Urinary bladder (tissue), 4 donors: ENCODE measurements around the gene ANO10. TPM values are rescaled to one million over a fixed set of nuclear protein-coding genes. Genes with fewer than 3 reads are reported as not detected.
"Not testable (repeated sequence)": the region's sequence is repeated elsewhere in the genome, so short reads cannot be mapped to it uniquely, and the experiment has no call there.

ENCODE experiments used
- DNase-seq: peaks from one replicate; pipeline ENCODE4 v3.0.0-alpha.2; 2015; ENCODE audit errors: extremely low spot score
- H3K27ac ChIP-seq: one replicate; pipeline ENCODE4 v1.5.1; 2013; ENCODE audit warnings: low read depth, mild to moderate bottlenecking, moderate library complexity
- H3K36me3 ChIP-seq: one replicate; pipeline ENCODE4 v1.6.1; 2013; ENCODE audit warnings: mild to moderate bottlenecking, moderate library complexity; ENCODE audit not compliant: insufficient read depth
- H3K4me1 ChIP-seq: one replicate; pipeline ENCODE4 v1.6.1; 2013; ENCODE audit warnings: mild to moderate bottlenecking, moderate library complexity; ENCODE audit not compliant: insufficient read depth
- H3K4me3 ChIP-seq: one replicate; pipeline ENCODE4 v1.5.1; 2013; ENCODE audit warnings: low read depth, low read length
- WGBS: extraction: QIAGEN DNeasy Blood & Tissue Kit; methylation state at CpG from one replicate; pipeline ENCODE4 v1.1.7; 2013; 5-methylcytosine and 5-hydroxymethylcytosine counted together
- polyA plus RNA-seq: library from polyadenylated mRNA; stranded (reverse); fragments of 200-250 nt; gene quantifications from one replicate; pipeline ENCODE4 v1.2.3, GENCODE V29; 2013
- total RNA-seq: library from RNA; depleted of rRNA; stranded (reverse); fragments of >200 nt; gene quantifications from one replicate; pipeline ENCODE4 v1.2.3, GENCODE V29; 2014
- donor health status: healthy with polysubstance abuse.
- donor health status: healthy.

Gene ANO10
- total and polyA plus RNA-seq, 2 donors: 25.1 to 33.3 TPM

DNA sequence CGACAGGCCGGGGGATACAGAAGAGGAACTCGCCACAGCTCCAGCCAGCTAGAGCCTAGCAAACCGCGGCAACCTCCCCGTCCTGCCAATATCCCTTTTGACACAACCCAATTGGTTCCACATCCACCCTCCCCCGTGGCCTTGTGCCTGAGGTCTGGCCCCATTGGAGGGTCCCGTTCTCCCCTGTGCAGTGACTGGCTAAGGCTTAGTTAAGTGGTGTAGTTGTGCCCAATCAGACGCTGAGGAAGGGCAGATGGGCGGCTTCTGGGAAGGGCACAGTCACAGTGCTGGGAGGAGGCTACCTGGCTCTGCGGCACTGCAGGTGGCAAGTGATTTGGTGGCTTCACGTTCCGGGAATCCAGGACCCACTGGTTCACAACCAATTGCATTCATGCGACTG lies 256.9 kb downstream of the ANO10 start:
- no peak overlapping the region for H3K27ac ChIP-seq
- no peak overlapping the region for H3K4me3 ChIP-seq
- no peaks in the 10 kb centered on the region for H3K4me1 ChIP-seq
- WGBS: 97% methylated on average over 14 of the region's 14 CpGs
- no peak for DNase-seq
- no peaks in the 10 kb centered on the region for H3K36me3 ChIP-seq

DNA sequence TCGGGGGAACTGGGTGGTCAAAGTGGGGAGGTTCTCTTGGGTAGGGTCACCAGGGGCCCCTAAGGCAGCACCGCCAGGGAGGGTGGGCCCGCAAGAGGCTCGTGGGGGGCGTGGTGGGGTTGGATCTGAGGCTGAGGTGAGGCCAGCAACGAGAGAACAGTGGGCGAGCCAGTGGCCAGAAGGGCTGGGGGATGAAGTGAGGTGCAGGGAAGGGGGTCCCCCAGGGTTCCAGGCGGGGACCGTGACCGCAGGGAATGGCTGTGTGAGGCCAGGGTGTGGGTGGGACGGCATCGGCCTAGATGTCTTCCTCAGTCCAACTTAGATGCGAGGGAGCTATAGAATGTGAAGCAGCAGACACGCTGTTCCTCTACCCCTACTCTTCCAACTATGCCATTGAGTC lies 257.3 kb downstream of the ANO10 start:
- H3K36me3 ChIP-seq: no peaks in the 10 kb centered on the region
- DNase-seq: no peak
- no peak overlapping the region for H3K4me3 ChIP-seq
- 97% methylated on average over 14 of the region's 14 CpGs for WGBS
- H3K4me1 ChIP-seq: no peaks in the 10 kb centered on the region
- H3K27ac ChIP-seq: no peak overlapping the region

DNA sequence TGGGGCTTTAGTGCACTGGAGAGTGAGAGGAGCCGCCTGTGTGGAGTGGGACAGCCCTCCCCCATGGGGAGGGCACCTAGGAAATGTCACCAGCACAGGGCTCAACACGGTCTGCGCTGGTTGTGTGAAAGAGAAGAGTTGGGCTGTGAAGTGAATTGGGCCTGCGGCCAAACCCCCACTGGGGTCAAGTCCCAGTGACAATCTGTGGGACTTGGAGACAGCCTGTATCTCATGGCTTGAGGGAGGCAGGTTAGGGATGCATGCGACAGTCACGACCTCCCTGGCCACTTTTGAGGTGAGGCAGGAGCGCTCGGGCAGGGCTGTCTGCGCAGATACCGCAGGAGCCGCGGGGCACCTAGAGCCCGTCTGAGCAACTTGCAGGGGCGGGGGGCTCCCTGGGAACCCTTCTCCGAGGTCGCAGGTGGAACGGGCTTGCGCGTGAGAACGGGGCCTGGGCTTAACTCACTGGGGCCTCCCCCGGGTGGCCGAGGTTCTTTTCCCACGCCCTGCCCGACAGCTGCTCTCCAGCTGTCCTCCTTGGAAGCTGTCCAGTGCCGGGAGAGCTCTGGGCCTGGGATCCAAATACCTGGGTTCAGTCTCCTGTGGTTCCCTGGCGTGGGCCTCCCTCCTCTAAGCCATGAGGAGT lies 258.1 kb downstream of the ANO10 start:
- H3K27ac ChIP-seq: no peak overlapping the region
- no peaks in the 10 kb centered on the region for H3K4me1 ChIP-seq
- no peaks in the 10 kb centered on the region for H3K36me3 ChIP-seq
- WGBS: 60% methylated on average over 26 of the region's 26 CpGs
- no peak overlapping the region for H3K4me3 ChIP-seq
- no peak for DNase-seq

DNA sequence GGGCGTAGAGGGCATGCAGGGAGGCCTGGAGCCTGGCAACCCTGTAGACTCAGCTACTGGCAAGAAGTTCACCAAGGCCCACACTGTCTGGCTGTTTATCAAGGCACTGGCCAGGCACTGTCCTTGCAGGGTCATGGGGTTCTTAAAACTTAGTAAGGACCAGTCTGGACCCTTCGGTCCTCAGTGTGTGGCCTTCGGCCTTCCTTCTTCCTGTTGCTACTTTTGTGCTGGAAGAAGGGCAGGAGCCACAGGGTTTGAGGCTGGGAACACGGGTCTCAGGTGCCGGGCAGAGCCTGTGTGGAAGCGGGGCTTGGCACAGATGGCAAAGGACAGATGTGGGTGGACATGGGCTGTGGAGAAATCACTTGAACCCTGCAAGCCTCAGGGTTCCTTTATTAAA lies 258.9 kb downstream of the ANO10 start:
- Histone ChIP-seq H3K4me3 (no peak overlapping the region), H3K27ac (no peak overlapping the region), H3K4me1 (no peaks in the 10 kb centered on the region), H3K36me3 (no peaks in the 10 kb centered on the region)
- no peak for DNase-seq
- 95% methylated on average over 6 of the region's 6 CpGs for WGBS

DNA sequence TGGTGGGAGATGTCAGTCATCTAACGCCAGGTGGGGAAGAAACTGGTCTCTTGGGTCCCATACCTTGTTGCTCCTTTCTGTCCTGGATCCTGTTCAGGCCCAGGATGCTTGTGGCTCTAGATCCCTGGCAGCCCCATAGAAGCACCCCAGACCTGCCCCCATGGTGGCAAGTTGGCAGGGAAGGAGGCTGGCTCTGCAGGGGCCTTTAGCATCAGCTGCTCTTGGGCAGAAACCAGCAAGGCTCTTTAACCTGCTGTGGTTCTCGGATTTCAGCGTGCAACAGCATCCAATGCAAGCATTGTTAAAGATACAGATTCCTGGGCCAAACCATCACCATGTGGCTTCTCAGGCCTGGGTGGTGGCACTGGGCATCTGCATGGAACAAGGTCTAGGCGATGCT lies 259.6 kb downstream of the ANO10 start:
- WGBS: 95% methylated on average over 4 of the region's 4 CpGs
- Histone ChIP-seq H3K4me1 (no peaks in the 10 kb centered on the region), H3K27ac (no peak overlapping the region), H3K36me3 (no peaks in the 10 kb centered on the region), H3K4me3 (no peak overlapping the region)
- no peak for DNase-seq

DNA sequence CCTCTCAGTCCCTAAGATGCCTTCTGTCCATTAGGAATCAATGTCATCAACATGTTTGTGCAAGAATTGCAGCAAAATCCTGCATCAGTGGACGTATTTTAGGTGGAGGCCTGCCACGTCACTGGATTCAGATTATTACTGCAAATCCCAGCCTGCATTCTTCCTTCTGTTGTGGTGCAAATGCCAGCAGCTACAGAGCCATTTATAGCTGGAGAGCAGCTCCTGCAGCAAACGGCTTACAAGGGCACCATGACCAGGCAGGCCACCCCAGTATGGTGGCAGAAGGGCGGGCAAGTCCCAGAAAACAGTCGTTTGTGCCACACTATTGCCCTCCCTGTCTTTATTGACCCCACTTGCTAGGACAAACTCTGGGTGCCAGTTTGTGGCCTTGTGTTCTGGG lies 260.7 kb downstream of the ANO10 start:
- Histone ChIP-seq H3K27ac (no peak overlapping the region), H3K4me3 (no peak overlapping the region), H3K36me3 (no peaks in the 10 kb centered on the region), H3K4me1 (no peaks in the 10 kb centered on the region)
- no peak for DNase-seq
- WGBS: 66% methylated on average over 5 of the region's 5 CpGs

DNA sequence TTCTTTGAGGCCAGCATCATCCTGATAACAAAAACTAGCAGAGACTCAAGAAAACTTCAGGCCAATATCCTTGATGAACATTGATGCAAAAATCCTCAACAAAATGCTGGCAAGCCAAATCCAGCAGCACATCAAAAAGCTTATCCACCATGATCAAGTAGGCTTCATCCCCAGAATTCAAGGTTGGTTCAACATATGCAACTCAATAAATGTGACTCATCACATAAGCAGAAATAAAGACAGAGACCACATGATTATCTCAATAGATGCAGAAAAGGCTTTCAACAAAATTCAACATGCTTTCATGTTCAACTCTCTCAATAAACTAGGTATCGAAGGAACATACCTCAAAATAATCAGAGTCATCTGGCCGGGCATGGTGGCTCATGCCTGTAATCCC lies 265.8 kb downstream of the ANO10 start:
- H3K4me3 ChIP-seq, H3K27ac ChIP-seq, DNase-seq, H3K4me1 ChIP-seq, H3K36me3 ChIP-seq: not testable (repeated sequence)
- 97% methylated on average over 2 of the region's 2 CpGs for WGBS

DNA sequence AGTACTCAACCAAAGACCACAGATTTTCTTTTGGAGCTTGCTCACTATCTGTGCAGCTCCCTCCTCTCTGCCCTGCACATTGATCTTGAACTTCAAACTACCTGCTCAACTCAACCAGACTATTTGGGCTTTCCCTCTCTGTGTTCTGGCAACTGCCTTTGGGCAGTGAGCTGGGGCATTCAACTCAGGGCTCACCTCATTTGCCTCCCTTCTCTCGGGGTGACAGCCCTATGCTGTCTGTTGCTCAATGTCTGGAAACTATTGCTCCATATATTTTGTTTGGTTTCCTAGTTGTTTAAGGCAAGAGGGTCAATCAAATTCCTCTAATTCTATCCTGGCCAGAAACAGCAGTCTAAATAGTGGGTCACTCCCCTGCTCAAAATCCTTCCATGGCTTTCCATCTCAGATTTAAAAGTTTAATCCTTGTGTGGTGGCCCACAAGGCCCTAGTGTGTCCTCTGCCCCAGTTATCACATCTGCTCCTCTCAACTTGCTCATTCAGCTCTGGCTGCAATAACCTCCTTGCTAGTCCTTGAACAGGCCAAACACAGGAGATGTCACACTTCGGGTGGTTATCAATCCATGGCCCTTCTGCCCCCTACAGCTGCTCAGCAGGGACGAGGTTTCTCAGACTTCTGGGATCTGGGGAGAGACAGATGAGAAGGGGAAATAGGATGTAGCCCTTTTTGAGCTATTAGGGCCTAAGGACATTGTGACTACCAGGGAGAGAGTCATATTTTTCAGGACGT lies 267.7 kb downstream of the ANO10 start:
- H3K4me1 ChIP-seq: no peaks in the 10 kb centered on the region
- WGBS: 90% methylated on average over 4 of the region's 4 CpGs
- no peak overlapping the region for H3K4me3 ChIP-seq
- H3K27ac ChIP-seq: no peak overlapping the region
- no peak for DNase-seq
- no peaks in the 10 kb centered on the region for H3K36me3 ChIP-seq

DNA sequence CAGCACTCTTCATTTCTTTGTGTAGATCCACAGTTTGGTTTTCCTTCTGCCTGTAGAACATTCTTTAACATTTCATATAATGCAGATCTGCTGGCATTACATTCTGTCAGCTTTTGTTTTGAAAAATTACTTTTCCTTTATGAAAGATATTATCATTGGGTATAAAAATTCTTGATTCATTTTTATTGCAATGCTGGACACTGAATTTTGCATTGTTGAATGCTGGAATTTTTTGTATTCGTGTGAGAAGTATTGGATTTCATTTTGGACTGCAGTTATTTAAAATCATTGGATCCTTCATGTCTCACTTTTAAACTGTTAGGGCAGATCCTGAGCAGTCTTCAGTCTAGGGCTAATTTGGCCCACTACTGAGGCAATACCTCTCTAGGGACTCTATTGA lies 268.4 kb downstream of the ANO10 start:
- Histone ChIP-seq H3K4me3 (no peak overlapping the region), H3K27ac (no peak overlapping the region), H3K36me3 (no peaks in the 10 kb centered on the region), H3K4me1 (no peaks in the 10 kb centered on the region)
- DNase-seq: no peak
- 98% methylated on average over 1 of the region's 1 CpG for WGBS

DNA sequence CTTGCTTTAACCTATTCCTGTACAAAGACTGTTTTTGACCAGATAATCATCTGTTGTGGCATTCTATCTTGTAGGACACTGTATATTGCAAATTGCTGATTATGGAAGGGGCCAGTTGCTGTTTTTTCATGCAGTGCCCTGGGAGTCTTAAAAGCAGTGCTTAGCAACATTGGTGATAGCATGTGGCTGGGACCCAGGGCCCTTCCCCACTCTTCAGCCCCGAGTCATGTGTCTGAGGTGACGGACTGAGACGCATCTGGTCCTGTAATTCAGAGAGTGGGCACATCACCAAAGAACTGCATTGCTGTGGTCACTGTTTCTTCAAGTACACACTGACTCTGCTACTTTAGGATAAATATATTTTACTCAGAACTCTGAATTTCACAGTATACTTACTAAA lies 272.1 kb downstream of the ANO10 start:
- Histone ChIP-seq H3K4me3 (no peak overlapping the region), H3K4me1 (no peaks in the 10 kb centered on the region), H3K27ac (no peak overlapping the region), H3K36me3 (no peaks in the 10 kb centered on the region)
- WGBS: 98% methylated on average over 3 of the region's 3 CpGs
- no peak for DNase-seq

DNA sequence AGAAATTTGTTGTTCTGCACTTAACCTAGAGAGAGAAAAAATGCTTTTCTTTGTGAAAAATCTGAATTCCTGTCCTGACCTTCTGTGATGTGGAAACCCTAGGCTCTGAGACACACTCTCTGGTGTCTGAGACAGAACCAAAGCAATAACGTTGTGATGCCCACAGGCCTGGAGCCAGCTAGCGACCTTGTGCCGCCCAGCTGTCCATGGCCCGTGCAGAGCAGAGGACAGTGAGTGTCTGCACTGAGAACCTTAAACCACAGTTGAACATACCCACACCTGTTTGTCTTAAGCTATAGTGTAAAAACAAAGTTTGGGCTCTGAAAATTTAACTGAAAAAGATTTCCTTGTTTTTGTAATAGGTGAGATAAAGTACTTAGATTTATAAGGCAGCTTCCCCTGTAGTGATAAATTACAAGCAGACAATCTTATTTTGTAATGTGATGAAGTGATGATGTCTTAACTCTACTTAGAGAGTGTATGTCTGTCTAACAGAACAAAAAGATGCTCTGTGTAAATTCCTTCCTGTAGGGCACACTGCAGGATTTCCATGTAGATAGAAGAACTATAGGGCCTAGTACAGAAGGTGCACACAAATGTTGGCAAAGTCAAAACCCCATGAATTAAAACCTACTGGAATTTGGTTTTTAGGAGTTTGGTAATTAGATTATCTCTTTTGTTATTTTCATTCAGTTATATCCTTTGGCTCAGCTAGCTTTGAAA lies 272.8 kb downstream of the ANO10 start:
- 87% methylated on average over 4 of the region's 4 CpGs for WGBS
- no peak for DNase-seq

DNA sequence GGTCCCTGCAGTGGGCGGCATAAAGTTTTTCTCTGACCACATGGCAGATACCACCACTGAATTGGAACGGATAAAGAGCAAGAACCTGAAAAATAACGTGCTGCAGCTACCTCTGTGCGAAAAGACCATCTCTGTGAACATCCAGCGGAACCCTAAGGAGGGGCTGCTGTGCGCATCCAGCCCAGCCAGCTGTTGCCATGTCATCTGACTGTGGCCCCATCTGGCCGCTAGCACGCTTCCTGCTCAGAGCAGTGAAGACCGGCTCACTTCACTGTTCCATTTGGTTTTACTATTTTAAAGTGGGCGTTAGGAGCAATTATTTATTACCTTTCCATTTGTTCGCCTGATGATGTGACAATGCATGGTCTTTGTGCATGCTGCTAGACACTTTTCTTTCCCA lies 273.5 kb downstream of the ANO10 start:
- DNase-seq: no peak
- H3K4me3 ChIP-seq: no peak overlapping the region
- no peak overlapping the region for H3K27ac ChIP-seq
- H3K4me1 ChIP-seq: no peaks in the 10 kb centered on the region
- H3K36me3 ChIP-seq: peaks cover 3% of the 10 kb centered on the region
- 94% methylated on average over 11 of the region's 11 CpGs for WGBS

More for the DNA sequence above, 272.8 kb downstream of the ANO10 start:
- Histone ChIP-seq H3K4me1 (no peaks in the 10 kb centered on the region), H3K27ac (no peak overlapping the region), H3K4me3 (no peak overlapping the region), H3K36me3 (no peaks in the 10 kb centered on the region)

DNA sequence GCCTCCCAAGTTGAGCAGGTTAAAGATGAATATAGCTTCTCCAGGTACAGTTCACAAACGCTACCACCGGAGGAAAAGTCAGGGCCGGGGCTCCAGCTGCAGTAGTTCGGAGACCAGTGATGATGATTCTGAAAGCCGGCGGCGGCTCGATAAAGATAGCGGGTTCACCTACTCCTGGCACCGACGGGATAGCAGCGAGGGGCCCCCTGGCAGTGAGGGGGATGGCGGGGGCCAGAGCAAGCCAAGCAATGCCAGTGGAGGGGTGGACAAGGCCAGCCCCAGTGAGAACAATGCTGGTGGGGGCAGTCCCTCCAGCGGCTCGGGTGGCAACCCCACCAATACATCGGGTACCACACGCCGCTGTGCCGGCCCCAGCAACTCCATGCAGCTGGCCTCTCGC lies 274.0 kb downstream of the ANO10 start:
- no peak for DNase-seq
- WGBS: 97% methylated on average over 20 of the region's 20 CpGs
- Histone ChIP-seq H3K36me3 (peaks cover 3% of the 10 kb centered on the region), H3K27ac (no peak overlapping the region), H3K4me1 (no peaks in the 10 kb centered on the region), H3K4me3 (no peak overlapping the region)
